Cardiac muscle cell (in vitro differentiated cells and primary cell): ENCODE measurements around the gene PHACTR3. TPM values are rescaled to one million over a fixed set of nuclear protein-coding genes. Genes with fewer than 3 reads are reported as not detected.

Source experiments
- DNase-seq, 2 donors: peaks; one replicate each; pipeline versions ENCODE4 v3.0.0 to v3.0.0-alpha.2; 2010 to 2017; ENCODE audit warnings: low read depth in 1 of 2, low spot score in 1 of 2
- H3K27ac ChIP-seq: fragments of 200-600 bp; sonication (generic); 2 replicates; pipeline ENCODE4 v1.5.1; 2016
- H3K27me3 ChIP-seq: fragments of 200-600 bp; sonication (generic); 2 replicates; pipeline ENCODE4 v1.6.0; 2016; ENCODE audit warnings: control low read depth
- H3K36me3 ChIP-seq: fragments of 200-600 bp; sonication (generic); 2 replicates; pipeline ENCODE4 v1.5.1; 2016; ENCODE audit warnings: control low read depth
- H3K4me1 ChIP-seq: fragments of 200-600 bp; sonication (generic); 2 replicates; pipeline ENCODE4 v1.8.1; 2017; ENCODE audit warnings: low read depth, mild to moderate bottlenecking, mixed run types
- H3K4me3 ChIP-seq: fragments of 200-600 bp; sonication (generic); 2 replicates; pipeline ENCODE4 v1.5.1; 2016; ENCODE audit warnings: mild to moderate bottlenecking
- H3K9me3 ChIP-seq: fragments of 200-600 bp; sonication (generic); 2 replicates; pipeline ENCODE4 v1.5.1; 2017; ENCODE audit warnings: low read depth, mild to moderate bottlenecking, control low read depth
- polyA plus RNA-seq: library from polyadenylated mRNA; unstranded; fragments of >200 nt; fragmentation: Nextera tagmentation; extraction: Ambion mirVana; gene quantifications from 2 replicates; pipeline ENCODE4 v1.2.1, GENCODE V29; 2016
- total RNA-seq: library from RNA; depleted of rRNA; stranded (reverse); fragments of >200 nt; gene quantifications from 2 replicates; pipeline ENCODE4 v1.2.3, GENCODE V29; 2016
- TF ChIP-seq, protein P1 (sequence below): IDR thresholded peaks from 2 replicates; pipeline ENCODE4 v1.5.1; 2012; ENCODE audit warnings: low read depth, mild to moderate bottlenecking, low read length

The PHACTR3 gene
- total and polyA plus RNA-seq, 2 experiments from 2014 or later, result 0.55 to 17.0 TPM

DNA sequence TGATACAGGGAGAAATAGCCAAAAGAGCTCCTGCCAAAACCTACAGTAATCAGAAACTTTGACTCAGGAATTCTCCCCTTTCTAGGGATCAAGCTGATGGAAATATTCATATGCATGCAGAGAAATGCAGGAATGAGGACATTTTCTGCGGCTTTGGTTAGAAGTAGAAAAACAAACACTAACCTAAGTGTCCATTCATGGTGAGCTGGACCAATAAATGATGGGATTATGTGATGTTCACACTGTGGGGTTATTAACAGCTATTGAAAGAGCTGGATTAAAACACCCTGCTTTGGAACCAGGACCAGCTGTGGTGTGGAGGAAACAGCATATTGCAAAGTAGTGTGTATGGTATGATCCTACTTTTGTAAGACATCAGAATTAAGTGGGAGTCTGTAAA is 186.0 kb downstream of the PHACTR3 start:
- Histone ChIP-seq H3K27ac (no peak overlapping the region), H3K9me3 (no peaks in the 10 kb centered on the region), H3K36me3 (no peaks in the 10 kb centered on the region), H3K27me3 (no peaks in the 10 kb centered on the region), H3K4me3 (no peak overlapping the region), H3K4me1 (no peaks in the 10 kb centered on the region)
- no peak for DNase-seq
- TF ChIP-seq, protein P1, sequence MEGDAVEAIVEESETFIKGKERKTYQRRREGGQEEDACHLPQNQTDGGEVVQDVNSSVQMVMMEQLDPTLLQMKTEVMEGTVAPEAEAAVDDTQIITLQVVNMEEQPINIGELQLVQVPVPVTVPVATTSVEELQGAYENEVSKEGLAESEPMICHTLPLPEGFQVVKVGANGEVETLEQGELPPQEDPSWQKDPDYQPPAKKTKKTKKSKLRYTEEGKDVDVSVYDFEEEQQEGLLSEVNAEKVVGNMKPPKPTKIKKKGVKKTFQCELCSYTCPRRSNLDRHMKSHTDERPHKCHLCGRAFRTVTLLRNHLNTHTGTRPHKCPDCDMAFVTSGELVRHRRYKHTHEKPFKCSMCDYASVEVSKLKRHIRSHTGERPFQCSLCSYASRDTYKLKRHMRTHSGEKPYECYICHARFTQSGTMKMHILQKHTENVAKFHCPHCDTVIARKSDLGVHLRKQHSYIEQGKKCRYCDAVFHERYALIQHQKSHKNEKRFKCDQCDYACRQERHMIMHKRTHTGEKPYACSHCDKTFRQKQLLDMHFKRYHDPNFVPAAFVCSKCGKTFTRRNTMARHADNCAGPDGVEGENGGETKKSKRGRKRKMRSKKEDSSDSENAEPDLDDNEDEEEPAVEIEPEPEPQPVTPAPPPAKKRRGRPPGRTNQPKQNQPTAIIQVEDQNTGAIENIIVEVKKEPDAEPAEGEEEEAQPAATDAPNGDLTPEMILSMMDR, result no peak

DNA sequence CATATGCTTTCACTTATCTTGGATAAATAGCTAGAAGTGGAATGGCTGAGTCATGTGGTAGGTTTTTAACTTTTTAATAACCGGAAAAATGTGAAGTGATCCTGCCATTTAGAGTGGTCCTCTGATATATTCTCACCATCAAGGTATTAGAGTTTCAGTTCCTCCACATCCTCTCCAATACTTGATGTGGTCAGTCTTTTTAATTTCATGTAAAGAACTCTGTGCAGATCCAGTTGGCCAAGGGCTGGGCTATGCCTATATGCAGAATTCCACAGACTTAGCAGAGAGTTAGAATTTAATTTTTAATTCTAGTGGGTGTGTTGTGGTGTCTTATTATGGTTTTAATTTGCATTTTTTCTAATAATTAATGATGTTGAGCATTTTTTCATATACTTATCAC is 188.0 kb downstream of the PHACTR3 start:
- TF ChIP-seq, protein P1, result no peak
- no peaks in the 10 kb centered on the region for H3K36me3 ChIP-seq
- H3K9me3 ChIP-seq, result no peaks in the 10 kb centered on the region
- no peak overlapping the region for H3K4me3 ChIP-seq
- H3K27me3 ChIP-seq, result no peaks in the 10 kb centered on the region
- DNase-seq, result no peak
- H3K27ac ChIP-seq, result no peak overlapping the region
- H3K4me1 ChIP-seq, result no peaks in the 10 kb centered on the region

DNA sequence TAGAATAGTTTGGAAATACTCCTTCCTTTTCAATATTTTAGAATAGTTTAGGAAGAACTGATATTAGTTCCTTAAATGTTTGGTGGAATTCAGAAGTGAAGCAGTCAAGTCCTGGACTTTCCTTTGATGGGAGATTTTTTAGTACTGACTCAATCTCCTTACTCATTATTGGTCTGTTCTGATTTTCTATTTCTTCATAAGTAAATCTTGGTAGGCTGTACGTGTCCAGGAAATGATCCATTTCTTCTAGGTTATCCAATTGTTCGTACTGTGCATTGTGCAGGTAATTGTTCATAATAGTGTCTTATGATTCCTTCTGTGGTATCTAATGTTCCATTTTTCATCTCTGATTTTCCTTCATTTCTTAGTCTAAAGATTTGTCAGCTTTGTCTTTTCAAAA is 190.2 kb downstream of the PHACTR3 start:
- H3K36me3 ChIP-seq, result no peaks in the 10 kb centered on the region
- no peaks in the 10 kb centered on the region for H3K27me3 ChIP-seq
- H3K27ac ChIP-seq, result no peak overlapping the region
- H3K4me3 ChIP-seq, result no peak overlapping the region
- H3K9me3 ChIP-seq, result no peaks in the 10 kb centered on the region
- DNase-seq, result no peak
- H3K4me1 ChIP-seq, result no peaks in the 10 kb centered on the region
- TF ChIP-seq, protein P1, result no peak

DNA sequence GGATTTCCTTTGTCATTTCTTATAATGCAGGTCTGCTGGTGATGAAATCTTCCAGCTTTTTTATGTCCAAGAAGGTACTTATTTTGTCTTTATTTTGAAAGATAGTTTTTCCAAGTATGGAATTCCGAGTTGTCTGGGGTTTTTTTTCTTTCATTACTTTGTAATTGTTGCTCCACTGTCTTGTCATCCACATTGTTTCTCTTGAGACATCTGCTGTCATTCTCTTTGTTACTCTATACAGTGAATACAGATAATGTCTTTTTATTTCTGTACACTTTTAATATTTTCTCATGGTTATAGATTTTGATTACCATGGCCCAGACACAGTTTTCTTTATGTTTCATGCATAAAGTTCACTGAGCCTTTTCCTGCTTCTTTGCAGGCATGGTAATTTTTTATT is 196.0 kb downstream of the PHACTR3 start:
- Histone ChIP-seq H3K36me3 (no peaks in the 10 kb centered on the region), H3K4me1 (no peaks in the 10 kb centered on the region), H3K9me3 (no peaks in the 10 kb centered on the region), H3K27ac (no peak overlapping the region), H3K4me3 (no peak overlapping the region), H3K27me3 (no peaks in the 10 kb centered on the region)
- no peak for DNase-seq
- TF ChIP-seq, protein P1, result no peak

DNA sequence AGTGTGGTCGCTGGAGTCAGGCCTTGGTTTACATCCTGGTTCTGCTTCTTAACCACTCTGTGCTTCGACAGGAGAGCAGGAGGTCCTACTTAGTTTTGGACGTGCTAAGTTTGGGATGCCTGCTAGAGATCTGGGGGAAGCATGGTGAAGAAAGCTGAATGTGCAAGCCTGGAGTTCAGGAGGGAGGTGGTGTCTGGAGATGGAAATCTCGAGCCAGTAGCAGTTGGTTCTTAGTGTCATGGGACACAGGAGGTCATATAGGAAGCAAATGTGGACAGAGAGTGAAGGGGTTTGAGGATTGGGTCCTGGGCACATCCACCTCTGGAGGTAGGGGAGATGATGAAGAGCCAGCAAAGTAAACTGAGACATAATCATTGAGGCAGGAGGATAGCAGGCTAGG is 197.7 kb downstream of the PHACTR3 start:
- no peak overlapping the region for H3K27ac ChIP-seq
- no peak for DNase-seq
- TF ChIP-seq, protein P1, result no peak
- H3K4me3 ChIP-seq, result no peak overlapping the region
- H3K36me3 ChIP-seq, result no peaks in the 10 kb centered on the region
- H3K27me3 ChIP-seq, result no peaks in the 10 kb centered on the region
- H3K4me1 ChIP-seq, result no peaks in the 10 kb centered on the region
- H3K9me3 ChIP-seq, result no peaks in the 10 kb centered on the region
